Subcutaneous adipose tissue (tissue), 4 donors: ENCODE measurements around the gene NEK6. TPM values are rescaled to one million over a fixed set of nuclear protein-coding genes. Genes with fewer than 3 reads are reported as not detected.

Experiments used
- CTCF ChIP-seq: fragments of 450-650 bp; IDR thresholded peaks from one replicate; pipeline ENCODE4 v1.5.1; 2016; ENCODE audit warnings: low read depth, mild to moderate bottlenecking, control low read depth, antibody characterized with exemption, moderate library complexity
- total RNA-seq, 4 donors: library from RNA; depleted of rRNA; stranded (reverse); fragments of >200 nt; gene quantifications; one replicate each; pipeline ENCODE4 v1.1.0, GENCODE V29; 2016

The NEK6 gene
- total RNA-seq, 4 donors from 2014 or later = 18.5 to 38.2 (median 27.0) TPM

GRCh38 chr9:124274738-124275137 is 17.0 kb downstream of the NEK6 start:
- no peak for TF ChIP-seq CTCF

GRCh38 chr9:124277420-124277819 is 19.7 kb downstream of the NEK6 start:
- no peak for TF ChIP-seq CTCF

- TF ChIP-seq CTCF = no peak
These were observed 20.3 kb downstream of the NEK6 start for GRCh38 chr9:124278054-124278540.

- no peak for TF ChIP-seq CTCF
These were observed 21.9 kb downstream of the NEK6 start for GRCh38 chr9:124279531-124280175.

- no peak for TF ChIP-seq CTCF
These were observed 22.5 kb downstream of the NEK6 start for GRCh38 chr9:124280176-124280691.

- TF ChIP-seq CTCF = no peak
These were observed 24.2 kb downstream of the NEK6 start for GRCh38 chr9:124281931-124282371.

- TF ChIP-seq CTCF = no peak
These were observed 24.9 kb downstream of the NEK6 start for GRCh38 chr9:124282442-124283227.
